ENCODE data around the gene SLC39A13.

Gene SLC39A13

DNA sequence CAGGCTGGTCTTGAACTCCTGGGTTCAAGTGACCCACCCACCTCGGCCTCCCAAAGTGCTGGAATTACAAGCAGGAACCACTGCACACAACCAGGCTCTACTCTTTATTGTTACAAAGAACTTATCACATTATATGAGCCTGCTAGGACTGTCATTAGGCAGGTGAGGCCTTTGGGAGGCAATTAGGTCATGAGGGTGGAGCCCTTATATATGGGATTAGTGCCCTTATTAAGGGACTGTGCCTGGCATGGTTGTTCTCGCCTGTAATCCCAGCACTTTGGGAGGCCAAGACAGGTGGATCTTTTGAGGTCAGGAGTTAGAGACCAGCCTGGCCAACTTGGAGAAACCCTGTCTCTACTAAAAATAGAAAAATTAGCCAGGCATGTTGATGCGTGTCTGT is 28.3 kb downstream of the SLC39A13 start:
- DNase-seq (ENCODE audit: extremely low read depth, low read depth), result no peak
- TF ChIP-seq, protein P1, sequence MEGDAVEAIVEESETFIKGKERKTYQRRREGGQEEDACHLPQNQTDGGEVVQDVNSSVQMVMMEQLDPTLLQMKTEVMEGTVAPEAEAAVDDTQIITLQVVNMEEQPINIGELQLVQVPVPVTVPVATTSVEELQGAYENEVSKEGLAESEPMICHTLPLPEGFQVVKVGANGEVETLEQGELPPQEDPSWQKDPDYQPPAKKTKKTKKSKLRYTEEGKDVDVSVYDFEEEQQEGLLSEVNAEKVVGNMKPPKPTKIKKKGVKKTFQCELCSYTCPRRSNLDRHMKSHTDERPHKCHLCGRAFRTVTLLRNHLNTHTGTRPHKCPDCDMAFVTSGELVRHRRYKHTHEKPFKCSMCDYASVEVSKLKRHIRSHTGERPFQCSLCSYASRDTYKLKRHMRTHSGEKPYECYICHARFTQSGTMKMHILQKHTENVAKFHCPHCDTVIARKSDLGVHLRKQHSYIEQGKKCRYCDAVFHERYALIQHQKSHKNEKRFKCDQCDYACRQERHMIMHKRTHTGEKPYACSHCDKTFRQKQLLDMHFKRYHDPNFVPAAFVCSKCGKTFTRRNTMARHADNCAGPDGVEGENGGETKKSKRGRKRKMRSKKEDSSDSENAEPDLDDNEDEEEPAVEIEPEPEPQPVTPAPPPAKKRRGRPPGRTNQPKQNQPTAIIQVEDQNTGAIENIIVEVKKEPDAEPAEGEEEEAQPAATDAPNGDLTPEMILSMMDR (IDR thresholded peaks at IDR 0.05; ENCODE audit: low read depth, low read length, missing control alignments), result no peak
- no peak overlapping the region for H3K4me3 ChIP-seq (replicated peaks; ENCODE audit: low read depth, low read length)

DNA sequence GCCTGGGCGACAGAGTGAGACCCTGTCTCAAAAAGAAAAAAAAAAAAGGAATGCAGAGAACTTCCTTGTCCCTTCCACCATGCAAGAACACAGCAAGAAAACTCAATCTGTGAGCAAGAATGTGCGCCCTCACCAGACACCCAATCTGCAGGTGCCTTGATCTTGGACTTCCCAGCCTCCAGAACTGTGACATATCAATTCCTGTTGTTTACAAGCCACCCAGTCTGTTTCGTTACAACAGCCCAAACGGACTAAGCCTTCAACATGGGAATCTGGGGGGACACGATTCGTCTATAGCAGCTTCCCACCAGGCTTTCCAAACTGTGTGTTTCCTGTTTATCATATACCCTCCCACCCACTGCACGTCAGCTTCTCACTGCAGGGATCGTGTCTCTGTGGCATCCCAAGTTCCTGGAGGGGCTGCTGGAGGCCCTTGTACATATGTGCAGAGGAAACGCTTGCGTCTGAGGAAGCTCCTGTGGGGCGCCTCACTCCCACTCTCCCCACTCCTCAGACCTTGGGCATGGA is 28.9 kb downstream of the SLC39A13 start:
- TF ChIP-seq, protein P1 (IDR thresholded peaks at IDR 0.05; ENCODE audit: low read depth, low read length, missing control alignments), result no peak
- H3K4me3 ChIP-seq (replicated peaks; ENCODE audit: low read depth, low read length), result no peak overlapping the region
- no peak for DNase-seq (ENCODE audit: extremely low read depth, low read depth)

DNA sequence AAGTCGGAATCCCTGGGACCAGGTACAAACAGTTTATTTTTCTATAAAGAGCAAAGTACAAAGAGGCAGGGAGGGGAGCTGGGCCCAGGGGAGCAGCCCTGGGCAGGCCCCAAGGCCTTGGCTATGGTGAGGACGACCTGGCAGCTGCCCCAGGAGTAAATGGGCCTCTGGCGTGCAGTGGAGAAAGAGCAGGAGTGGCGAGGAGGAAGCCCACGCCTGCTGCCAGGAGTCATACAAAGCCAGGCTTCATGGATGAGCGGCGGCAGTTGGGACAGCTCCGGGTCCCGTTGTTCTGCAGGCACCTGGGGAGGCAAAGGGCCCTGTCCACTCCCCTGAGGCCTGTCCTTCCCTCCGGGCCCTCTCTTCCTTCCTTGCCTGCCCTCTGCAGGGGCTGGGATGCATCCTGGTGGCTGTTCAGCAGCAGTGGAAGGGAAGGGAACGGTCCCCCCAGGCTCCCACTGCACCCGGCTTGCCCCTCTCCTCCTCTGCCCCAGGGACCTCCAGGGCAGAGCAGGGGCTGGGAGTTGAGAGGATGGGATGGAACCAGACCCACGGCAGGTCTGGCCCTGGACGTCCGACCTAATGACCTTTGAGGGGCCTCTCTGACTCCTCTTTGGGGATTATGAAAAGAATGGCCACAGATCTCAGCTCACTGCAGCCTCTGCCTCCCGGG is 29.5 kb downstream of the SLC39A13 start:
- no peak overlapping the region for H3K4me3 ChIP-seq (replicated peaks; ENCODE audit: low read depth, low read length)
- no peak for DNase-seq (ENCODE audit: extremely low read depth, low read depth)
- TF ChIP-seq, protein P1 (IDR thresholded peaks at IDR 0.05; ENCODE audit: low read depth, low read length, missing control alignments), result no peak

DNA sequence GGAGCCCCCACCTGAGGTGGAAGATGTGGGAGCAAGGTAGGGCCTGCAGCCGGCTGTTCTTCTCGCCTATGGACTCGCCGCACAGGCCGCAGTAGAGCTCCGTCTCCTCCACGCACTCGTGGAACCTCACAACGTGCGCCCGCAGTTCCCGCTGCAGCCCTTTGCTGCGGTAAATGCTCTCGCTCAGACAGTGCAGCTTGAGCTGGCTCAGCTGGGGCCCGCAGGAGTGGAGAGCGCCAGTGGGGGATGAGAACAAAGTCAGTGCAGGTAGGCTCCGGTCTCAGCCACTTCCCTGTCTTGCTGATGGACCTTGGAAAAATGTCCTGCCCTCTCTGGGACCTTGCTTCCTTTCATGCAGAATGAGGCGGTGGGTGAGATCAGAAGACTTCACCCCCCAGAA is 30.3 kb downstream of the SLC39A13 start:
- H3K4me3 ChIP-seq (replicated peaks; ENCODE audit: low read depth, low read length), result no peak overlapping the region
- DNase-seq (ENCODE audit: extremely low read depth, low read depth), result no peak
- TF ChIP-seq, protein P1 (IDR thresholded peaks at IDR 0.05; ENCODE audit: low read depth, low read length, missing control alignments), result no peak

DNA sequence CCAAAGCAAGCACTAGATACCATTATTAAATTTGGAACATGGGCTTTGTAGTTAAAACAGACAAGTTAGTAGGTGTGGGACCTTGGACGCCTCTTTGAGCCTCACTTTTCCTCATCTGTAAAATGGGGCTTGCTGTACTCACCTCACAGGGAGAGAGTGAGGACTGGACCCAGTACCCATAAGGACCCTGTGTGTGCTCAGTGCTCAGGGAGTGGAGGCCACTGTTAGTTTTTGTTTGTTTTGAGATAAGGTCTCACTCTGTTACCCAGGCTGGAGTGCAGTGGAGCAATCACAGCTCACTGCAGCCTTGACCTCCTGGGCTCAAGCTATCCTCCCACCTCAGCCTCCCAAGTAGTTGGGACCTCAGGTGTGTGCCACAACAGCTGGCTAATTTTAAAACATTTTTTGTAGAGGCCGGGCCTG is 31.7 kb downstream of the SLC39A13 start:
- no peak overlapping the region for H3K4me3 ChIP-seq (replicated peaks; ENCODE audit: low read depth, low read length)
- TF ChIP-seq, protein P1 (IDR thresholded peaks at IDR 0.05; ENCODE audit: low read depth, low read length, missing control alignments), result no peak
- DNase-seq (ENCODE audit: extremely low read depth, low read depth), result no peak

DNA sequence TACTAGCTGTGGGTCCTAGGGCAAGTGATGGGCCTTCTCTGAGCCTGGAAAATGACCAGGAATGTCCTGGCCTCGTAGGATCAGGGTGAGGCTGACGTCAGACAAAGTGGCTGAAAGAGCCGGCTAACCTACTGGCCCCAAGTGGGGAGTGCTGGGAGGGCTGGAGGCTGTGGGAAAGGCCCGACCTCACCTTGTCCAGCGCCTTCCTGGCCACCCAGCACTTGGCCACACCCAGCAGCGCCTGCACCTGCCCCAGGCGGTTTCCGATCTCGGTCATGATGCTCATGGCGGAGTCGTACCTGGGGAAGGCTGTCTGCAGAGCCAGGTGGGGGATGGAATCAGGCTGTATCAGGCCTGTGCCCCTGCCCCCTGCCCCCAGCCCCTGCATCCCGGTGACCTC is 33.0 kb downstream of the SLC39A13 start:
- no peak for DNase-seq (ENCODE audit: extremely low read depth, low read depth)
- H3K4me3 ChIP-seq (replicated peaks; ENCODE audit: low read depth, low read length), result no peak overlapping the region
- TF ChIP-seq, protein P1 (IDR thresholded peaks at IDR 0.05; ENCODE audit: low read depth, low read length, missing control alignments), result no peak

Data from HFF-Myc (cell line).